H1 (cell line): ENCODE measurements around the gene SLC2A5. TPM values are rescaled to one million over a fixed set of nuclear protein-coding genes. Genes with fewer than 3 reads are reported as not detected.

Source experiments
- CTCF ChIA-PET: fragments of 300-600 bp; sonication (Branson Sonifier 250); formaldehyde crosslinking; loops from one replicate; lab custom pipeline; 2021; ENCODE audit not compliant: partially characterized antibody; lab: Charles Lee
- POLR2A ChIA-PET: fragments of 300-600 bp; sonication (Branson Sonifier 250); formaldehyde crosslinking; loops from one replicate; lab custom pipeline; 2021; ENCODE audit warnings: inconsistent platforms; ENCODE audit not compliant: partially characterized antibody; lab: Charles Lee
- DNase-seq, 2 experiments: peaks; one replicate each; pipeline versions ENCODE4 v3.0.0 to v3.0.0-alpha.2; 2010 to 2022; ENCODE audit warnings: low spot score in 2 of 2, low read depth in 1 of 2, mixed read lengths in 1 of 2
- FAIRE-seq: peaks from 2 replicates; lab custom pipeline; 2011; peaks lifted over from hg19 to GRCh38; lab: Jason Lieb, UNC
- H2AFZ ChIP-seq: 2 replicates; pipeline ENCODE4 v1.8.1; 2012; ENCODE audit warnings: low read length, inconsistent platforms
- H2AK5ac ChIP-seq: 2 replicates; pipeline ENCODE4 v1.6.1; 2013; ENCODE audit warnings: low read depth, low read length
- H2BK120ac ChIP-seq: replicated peaks from 2 replicates; pipeline ENCODE3; 2013; ENCODE audit warnings: low read depth, low read length, inconsistent platforms
- H2BK12ac ChIP-seq: 2 replicates; pipeline ENCODE4 v1.6.1; 2013; ENCODE audit warnings: low read depth, low read length
- H2BK15ac ChIP-seq: 2 replicates; pipeline ENCODE4 v1.6.1; 2013; ENCODE audit warnings: low read length
- H2BK20ac ChIP-seq: 2 replicates; pipeline ENCODE4 v1.6.1; 2013; ENCODE audit warnings: low read length
- H2BK5ac ChIP-seq: 2 replicates; pipeline ENCODE4 v1.6.1; 2013; ENCODE audit warnings: low read depth, low read length
- H3K14ac ChIP-seq: 2 replicates; pipeline ENCODE4 v1.6.1; 2013; ENCODE audit warnings: inconsistent platforms; ENCODE audit not compliant: insufficient read length
- H3K18ac ChIP-seq: 2 replicates; pipeline ENCODE4 v1.6.1; 2013; ENCODE audit warnings: low read length; ENCODE audit errors: extremely low read depth
- H3K23ac ChIP-seq: 2 replicates; pipeline ENCODE4 v1.6.1; 2013; ENCODE audit warnings: inconsistent platforms; ENCODE audit not compliant: insufficient read length
- H3K23me2 ChIP-seq: 2 replicates; pipeline ENCODE4 v1.6.1; 2013; ENCODE audit warnings: low read depth, low read length
- H3K27ac ChIP-seq: 2 replicates; pipeline ENCODE4 v1.6.1; 2011; ENCODE audit warnings: low read depth, low read length, inconsistent platforms
- H3K27me3 ChIP-seq, 4 experiments: replicated peaks in 1 of 4; 1 replicate in 1 of 4; 2 replicates in 3 of 4; pipeline versions ENCODE4 v1.6.1 to v1.8.1; 2011 to 2013; ENCODE audit warnings: low read length in 3 of 4, mild to moderate bottlenecking in 3 of 4, inconsistent platforms in 2 of 4, mixed read lengths in 2 of 4, moderate library complexity in 1 of 4; ENCODE audit not compliant: control insufficient read depth in 3 of 4, insufficient read depth in 3 of 4; ENCODE audit errors: extremely low read depth in 1 of 4
- H3K36me3 ChIP-seq, 4 experiments: 2 replicates each; pipeline versions ENCODE4 v1.6.1 to v1.8.1; 2011 to 2013; ENCODE audit warnings: mild to moderate bottlenecking in 4 of 4, low read length in 3 of 4, moderate library complexity in 2 of 4, control low read depth in 1 of 4, inconsistent platforms in 1 of 4; ENCODE audit not compliant: insufficient read depth in 4 of 4, control insufficient read depth in 2 of 4
- H3K4ac ChIP-seq: replicated peaks from 2 replicates; pipeline ENCODE3; 2013; ENCODE audit warnings: low read length, low read depth, mixed read lengths, inconsistent platforms; ENCODE audit not compliant: insufficient read length
- H3K4me1 ChIP-seq, 4 experiments: replicated peaks in 1 of 4; 1 replicate in 1 of 4; 2 replicates in 3 of 4; pipeline versions ENCODE4 v1.6.1 to v1.8.1; 2011 to 2013; ENCODE audit warnings: low read length in 3 of 4, inconsistent platforms in 2 of 4, mixed read lengths in 1 of 4; ENCODE audit not compliant: insufficient read depth in 4 of 4, control insufficient read depth in 3 of 4
- H3K4me2 ChIP-seq, 2 experiments: 2 replicates each; pipeline versions ENCODE4 v1.6.1 to v1.8.1; 2011 to 2013; ENCODE audit warnings: low read depth in 2 of 2, low read length in 2 of 2, control low read depth in 1 of 2, inconsistent platforms in 1 of 2, mild to moderate bottlenecking in 1 of 2; ENCODE audit not compliant: insufficient read depth in 1 of 2
- H3K4me3 ChIP-seq, 4 experiments: fragments of 200-600, 300-600 bp in 1 of 4; sonication (generic), shearing (Covaris generic), sonication (Bioruptor Twin) in 1 of 4; 2 replicates each; pipeline versions ENCODE4 v1.5.1 to v1.8.1; 2011 to 2016; ENCODE audit warnings: low read length in 4 of 4, low read depth in 3 of 4, control low read depth in 2 of 4, inconsistent platforms in 2 of 4, mild to moderate bottlenecking in 2 of 4, mixed read lengths in 1 of 4, moderate library complexity in 1 of 4; ENCODE audit not compliant: insufficient read depth in 2 of 4; ENCODE audit errors: extremely low read depth in 1 of 4
- H3K56ac ChIP-seq: replicated peaks from 2 replicates; pipeline ENCODE3; 2013; ENCODE audit warnings: low read depth, mild to moderate bottlenecking, mixed read lengths, low read length, inconsistent platforms; ENCODE audit not compliant: insufficient read length
- H3K79me1 ChIP-seq: 2 replicates; pipeline ENCODE4 v1.6.1; 2013; ENCODE audit warnings: low read depth, low read length, control low read depth
- H3K79me2 ChIP-seq, 2 experiments: 2 replicates each; pipeline versions ENCODE4 v1.6.1 to v1.8.1; 2012 to 2013; ENCODE audit warnings: low read length in 2 of 2, mild to moderate bottlenecking in 2 of 2, inconsistent platforms in 1 of 2; ENCODE audit not compliant: insufficient read depth in 2 of 2, control insufficient read depth in 1 of 2
- H3K9ac ChIP-seq, 4 experiments: replicated peaks in 1 of 4; 1 replicate in 1 of 4; 2 replicates in 3 of 4; pipeline versions ENCODE4 v1.6.1 to v1.8.1; 2011 to 2013; ENCODE audit warnings: low read depth in 3 of 4, low read length in 3 of 4, control low read depth in 2 of 4, mild to moderate bottlenecking in 2 of 4, moderate library complexity in 2 of 4, inconsistent platforms in 1 of 4; ENCODE audit errors: extremely low read depth in 1 of 4
- H3K9me3 ChIP-seq, 2 experiments: 2 replicates each; pipeline versions ENCODE4 v1.6.1 to v1.8.1; 2012 to 2013; ENCODE audit warnings: mild to moderate bottlenecking in 2 of 2, moderate library complexity in 2 of 2, control low read depth in 1 of 2, inconsistent platforms in 1 of 2, low read depth in 1 of 2, low read length in 1 of 2, mixed read lengths in 1 of 2; ENCODE audit not compliant: insufficient read depth in 2 of 2
- H4K20me1 ChIP-seq, 2 experiments: replicated peaks in 1 of 2; 2 replicates each; pipeline versions ENCODE3 to v1.8.1; 2011 to 2013; ENCODE audit warnings: inconsistent platforms in 2 of 2, low read length in 2 of 2, mild to moderate bottlenecking in 1 of 2; ENCODE audit not compliant: insufficient read depth in 2 of 2, control insufficient read depth in 1 of 2
- H4K5ac ChIP-seq: 2 replicates; pipeline ENCODE4 v1.6.1; 2013; ENCODE audit warnings: low read length, low read depth, mixed read lengths, inconsistent platforms; ENCODE audit not compliant: insufficient read length
- H4K8ac ChIP-seq: 2 replicates; pipeline ENCODE4 v1.8.0; 2013; ENCODE audit warnings: mild to moderate bottlenecking, moderate library complexity, low read length, inconsistent platforms; ENCODE audit not compliant: insufficient read depth; ENCODE audit errors: extremely low read depth
- H4K91ac ChIP-seq: replicated peaks from 2 replicates; pipeline ENCODE3; 2013; ENCODE audit warnings: low read length, mixed read lengths, inconsistent platforms; ENCODE audit not compliant: insufficient read length
- GTF2F1 ChIP-seq: IDR thresholded peaks from 2 replicates; pipeline ENCODE4 v1.6.1; 2012; ENCODE audit warnings: low read depth, low read length, improper control_type of control experiment, borderline replicate concordance
- RXRA ChIP-seq: IDR thresholded peaks from 2 replicates; pipeline ENCODE4 v1.6.1; 2011; ENCODE audit warnings: low read depth, mild to moderate bottlenecking, low read length, moderate library complexity; ENCODE audit not compliant: insufficient read depth
- WGBS, 2 experiments: shearing (Covaris generic) in 1 of 2; methylation state at CpG; one replicate each; pipeline versions ENCODE4 v1.1.6 to v1.1.7; 2013 to 2015; ENCODE audit warnings: low lambda C conversion rate in 2 of 2, mixed read lengths in 2 of 2, inconsistent platforms in 1 of 2, low coverage in 1 of 2, missing lambda C conversion rate in 1 of 2; ENCODE audit not compliant: insufficient replicate concordance in 2 of 2, insufficient coverage in 1 of 2, insufficient read length in 1 of 2; ENCODE audit errors: extremely low coverage in 1 of 2, missing lambda C conversion rate in 1 of 2; 5-methylcytosine and 5-hydroxymethylcytosine counted together
- polyA plus RNA-seq, 7 experiments: library from polyadenylated mRNA; depleted of rRNA in 3 of 7; stranded (reverse) in 5 of 7; unstranded in 2 of 7; fragments of >200 nt in 5 of 7; fragments of 200-250 nt in 2 of 7; gene quantifications; 1 replicate in 5 of 7; 2 replicates in 1 of 7; 4 replicates in 1 of 7; pipeline versions ENCODE4 v1.2.1 to v1.2.3, GENCODE V29; 2011 to 2013; ENCODE audit warnings: missing spikeins in 2 of 7, mixed read lengths in 2 of 7
- total RNA-seq: library from RNA; stranded (reverse); fragmentation: NEBNext Ultra II Directional; extraction: Animal tissue kit (Norgen Biotek cat#: 25700); gene quantifications from 2 replicates; pipeline ENCODE4 v1.2.1, GENCODE V29; 2021

Gene SLC2A5
- total and polyA plus RNA-seq, 2 of the 8 experiments (the other 6 are each of a cell fraction or from before 2014, with no cell fraction given): 0.12 TPM; not detected in 1

- H3K14ac ChIP-seq: no peak overlapping the region
- no peaks in the 10 kb centered on the region for H3K79me2 ChIP-seq
- no peak overlapping the region for H3K4ac ChIP-seq
- H3K4me1 ChIP-seq: no peaks in the 10 kb centered on the region; a peak in 3 of 7 replicates
- H3K4me2 ChIP-seq: no peak overlapping the region
- H3K9me3 ChIP-seq: no peaks in the 10 kb centered on the region
- FAIRE-seq: no peak
- TF ChIP-seq GTF2F1 (no peak), RXRA (no peak)
- DNase-seq: no peak
- no peak overlapping the region for H4K8ac ChIP-seq
- POLR2A ChIA-PET: interaction anchor here (1.3 to 1.4 kb wide), 2 partner anchors 74 to 99 kb away, joined by 3 to 4 read pairs; no protein-coding TSS in a partner anchor
- no peak overlapping the region for H3K23ac ChIP-seq
- no peak overlapping the region for H2AK5ac ChIP-seq
- no peaks in the 10 kb centered on the region for H3K23me2 ChIP-seq
- H3K9ac ChIP-seq: no peak overlapping the region
- H3K27me3 ChIP-seq: no peaks in the 10 kb centered on the region
- 92% methylated on average over 12 of the region's 12 CpGs; no CpG with 5 or more reads in 1 of the 2 experiments for WGBS, 2 experiments
- H3K27ac ChIP-seq: no peak overlapping the region
- no peak overlapping the region for H2BK5ac ChIP-seq
- H3K18ac ChIP-seq: no peak overlapping the region
- no peak overlapping the region for H3K56ac ChIP-seq
- no peak overlapping the region for H4K91ac ChIP-seq
- no peak overlapping the region for H2BK15ac ChIP-seq
- H2AFZ ChIP-seq: no peak overlapping the region
- H4K20me1 ChIP-seq: peaks cover 0 to 2% of the 10 kb centered on the region in 2 experiments
- no peaks in the 10 kb centered on the region for H3K36me3 ChIP-seq
- no peak overlapping the region for H2BK12ac ChIP-seq
- H2BK20ac ChIP-seq: no peak overlapping the region
- CTCF ChIA-PET: interaction anchor here (0.6 to 13.9 kb wide), 14 partner anchors 8 to 614 kb away, joined by 3 to 156 read pairs (median 3); no protein-coding TSS in a partner anchor
- no peak overlapping the region for H3K4me3 ChIP-seq
- no peak overlapping the region for H2BK120ac ChIP-seq
- no peak overlapping the region for H4K5ac ChIP-seq
- H3K79me1 ChIP-seq: no peaks in the 10 kb centered on the region
Measured at GRCh38 chr1:9108056-9108665, 38.7 kb upstream of the SLC2A5 start.
